Measurements from ENCODE around the gene EXOC6. TPM values are rescaled to one million over a fixed set of nuclear protein-coding genes. Genes with fewer than 3 reads are reported as not detected.

EXOC6 gene
- total RNA-seq, 4 donors from 2014 or later = 5.9 to 16.6 (median 11.2) TPM

GRCh38 chr10:93023013-93023650 is 174.8 kb downstream of the EXOC6 start:
- H3K27me3 ChIP-seq = no peaks in the 10 kb centered on the region
- peaks cover 0 to 8% (median 0%) of the 10 kb centered on the region in 4 donors for H3K9me3 ChIP-seq
- TF ChIP-seq EP300 (IDR thresholded peaks at IDR 0.05) = no peak
- TF ChIP-seq POLR2A (IDR thresholded peaks at IDR 0.05) = no peak
- TF ChIP-seq CTCF (IDR thresholded peaks at IDR 0.05) = no peak
- no peak overlapping the region for H3K4me3 ChIP-seq
- H3K27ac ChIP-seq = no peak overlapping the region
- DNase-seq (ENCODE audit: low spot score in 2 of 2) = no peak
- 90 to 92% methylated on average over 4 of the region's 4 CpGs for WGBS, 2 donors
- peaks cover 0 to 42% (median 0%) of the 10 kb centered on the region in 3 donors for H3K36me3 ChIP-seq
- H3K4me1 ChIP-seq = no peaks in the 10 kb centered on the region

GRCh38 chr10:93026072-93026471 is 177.8 kb downstream of the EXOC6 start:
- no peak for TF ChIP-seq EP300 (IDR thresholded peaks at IDR 0.05)
- TF ChIP-seq POLR2A (IDR thresholded peaks at IDR 0.05) = no peak
- no peak for TF ChIP-seq CTCF (IDR thresholded peaks at IDR 0.05)
- WGBS, 2 donors = 73 to 75% methylated on average over 2 of the region's 2 CpGs
- no peaks in the 10 kb centered on the region for H3K27me3 ChIP-seq
- peaks cover 0 to 34% (median 0%) of the 10 kb centered on the region in 3 donors for H3K36me3 ChIP-seq
- H3K4me1 ChIP-seq = peaks cover 0 to 8% (median 3%) of the 10 kb centered on the region in 4 donors
- DNase-seq (ENCODE audit: low spot score in 2 of 2) = no peak
- no peak overlapping the region for H3K27ac ChIP-seq
- H3K9me3 ChIP-seq = peaks cover 0 to 8% (median 0%) of the 10 kb centered on the region in 4 donors
- no peak overlapping the region for H3K4me3 ChIP-seq

- no peak overlapping the region for H3K4me3 ChIP-seq
Measured at GRCh38 chr10:93027508-93027907, 179.2 kb downstream of the EXOC6 start.

GRCh38 chr10:93028883-93029282 is 180.6 kb downstream of the EXOC6 start:
- no peak for DNase-seq (ENCODE audit: low spot score in 2 of 2)
- 62 to 76% methylated on average over 2 of the region's 2 CpGs for WGBS, 2 donors
- Histone ChIP-seq H3K27me3 (no peaks in the 10 kb centered on the region), H3K4me3 (no peak overlapping the region), H3K4me1 (peaks cover 0 to 18% (median 3%) of the 10 kb centered on the region in 4 donors), H3K27ac (no peak overlapping the region), H3K9me3 (peaks cover 0 to 8% (median 0%) of the 10 kb centered on the region in 4 donors), H3K36me3 (peaks cover 0 to 33% (median 0%) of the 10 kb centered on the region in 3 donors)
- TF ChIP-seq POLR2A (IDR thresholded peaks at IDR 0.05) (no peak), CTCF (IDR thresholded peaks at IDR 0.05) (no peak), EP300 (IDR thresholded peaks at IDR 0.05) (no peak)

More at GRCh38 chr10:93027508-93027907, 179.2 kb downstream of the EXOC6 start:
- Histone ChIP-seq H3K4me1 (peaks cover 0 to 9% (median 3%) of the 10 kb centered on the region in 4 donors), H3K9me3 (peaks cover 0 to 8% (median 0%) of the 10 kb centered on the region in 4 donors), H3K27me3 (no peaks in the 10 kb centered on the region), H3K27ac (no peak overlapping the region), H3K36me3 (peaks cover 0 to 33% (median 0%) of the 10 kb centered on the region in 3 donors)
- TF ChIP-seq POLR2A (IDR thresholded peaks at IDR 0.05) (no peak), EP300 (IDR thresholded peaks at IDR 0.05) (no peak), CTCF (IDR thresholded peaks at IDR 0.05) (no peak)
- no peak for DNase-seq (ENCODE audit: low spot score in 2 of 2)

- TF ChIP-seq CTCF (IDR thresholded peaks at IDR 0.05) = no peak
- no peak for TF ChIP-seq EP300 (IDR thresholded peaks at IDR 0.05)
- TF ChIP-seq POLR2A (IDR thresholded peaks at IDR 0.05) = no peak
Measured at GRCh38 chr10:93030409-93030808, 182.1 kb downstream of the EXOC6 start.

More at GRCh38 chr10:93030409-93030808, 182.1 kb downstream of the EXOC6 start:
- no peak overlapping the region for H3K4me3 ChIP-seq
- H3K9me3 ChIP-seq = peaks cover 0 to 8% (median 0%) of the 10 kb centered on the region in 4 donors
- H3K27ac ChIP-seq = peak overlapping the region in 1 of 4 donors; percentile 66
- H3K4me1 ChIP-seq = peaks cover 0 to 25% (median 3%) of the 10 kb centered on the region in 4 donors
- H3K36me3 ChIP-seq = peaks cover 0 to 27% (median 0%) of the 10 kb centered on the region in 3 donors
- DNase-seq (ENCODE audit: low spot score in 2 of 2) = no peak
- H3K27me3 ChIP-seq = no peaks in the 10 kb centered on the region
